Heart left ventricle (tissue), 16 donors: ENCODE measurements around the gene TNS4. TPM values are rescaled to one million over a fixed set of nuclear protein-coding genes. Genes with fewer than 3 reads are reported as not detected.

ENCODE experiments used
- ATAC-seq, 4 donors: fragments of 200-7000 bp; cut with Tn5 transposase; one replicate each; pipeline ENCODE4 v1.9.1; 2020 to 2022; ENCODE audit warnings: moderate library complexity in 4 of 4, mild to moderate bottlenecking in 3 of 4, moderate number of reproducible peaks in 1 of 4
- DNase-seq, 5 donors: peaks; one replicate each; pipeline ENCODE4 v3.0.0-alpha.2; 2020
- H3K27ac ChIP-seq, 12 donors: fragments of 200-600 bp; sonication (generic) in 4 of 12; one replicate each; pipeline versions ENCODE4 v1.5.0 to v1.8.0; 2016 to 2022; ENCODE audit warnings: mild to moderate bottlenecking in 2 of 12
- H3K27me3 ChIP-seq, 9 donors: fragments of 200-600 bp; sonication (generic) in 2 of 9; one replicate each; pipeline versions ENCODE4 v1.5.1 to v1.8.0; 2016 to 2022; ENCODE audit warnings: mild to moderate bottlenecking in 3 of 9
- H3K36me3 ChIP-seq, 9 donors: fragments of 200-600 bp; sonication (generic) in 2 of 9; one replicate each; pipeline versions ENCODE4 v1.5.0 to v1.8.0; 2018 to 2022; ENCODE audit warnings: mild to moderate bottlenecking in 2 of 9
- H3K4me1 ChIP-seq, 12 donors: fragments of 200-600 bp; sonication (generic) in 4 of 12; one replicate each; pipeline versions ENCODE4 v1.5.0 to v1.8.0; 2016 to 2022; ENCODE audit warnings: mild to moderate bottlenecking in 3 of 12
- H3K4me3 ChIP-seq, 12 donors: fragments of 200-600 bp; sonication (generic) in 4 of 12; one replicate each; pipeline versions ENCODE4 v1.5.0 to v1.8.0; 2017 to 2022; ENCODE audit warnings: mild to moderate bottlenecking in 9 of 12, moderate library complexity in 4 of 12
- H3K9me3 ChIP-seq, 12 donors: fragments of 200-600 bp; sonication (generic) in 4 of 12; one replicate each; pipeline versions ENCODE4 v1.5.0 to v1.8.0; 2016 to 2022; ENCODE audit warnings: mild to moderate bottlenecking in 1 of 12
- POLR2A ChIP-seq, 2 donors: fragments of 450-650 bp; IDR thresholded peaks; one replicate each; pipeline ENCODE4 v1.6.1; 2017; ENCODE audit warnings: antibody characterized with exemption in 2 of 2, mild to moderate bottlenecking in 2 of 2, moderate library complexity in 2 of 2
- WGBS, 4 donors: extraction: QIAGEN DNeasy Blood & Tissue Kit in 2 of 4; methylation state at CpG; one replicate each; pipeline versions ENCODE4 v1.1.5 to v1.1.7; 2013 to 2018; 5-methylcytosine and 5-hydroxymethylcytosine counted together
- intact Hi-C, 10 donors: fragments of 100-400 bp; cut with DNase I; formaldehyde crosslinking; loops; one replicate each; pipeline versions ENCODE4 v1.11.1 to v1.14.2; 2022
- polyA plus RNA-seq, 2 donors: library from polyadenylated mRNA; stranded (reverse); fragments of 200-250 nt; gene quantifications; one replicate each; pipeline ENCODE4 v1.2.3, GENCODE V29; 2013
- total RNA-seq, 9 donors: library from RNA; depleted of rRNA in 2 of 9; stranded (reverse); fragments of >200 nt in 2 of 9; fragmentation: NEBNext Ultra II Directional in 3 of 9; extraction: Animal tissue kit (Norgen Biotek cat#: 25700) in 3 of 9; gene quantifications; one replicate each; pipeline versions ENCODE4 v1.1.0 to v1.2.4, GENCODE V29; 2016 to 2023
- TF ChIP-seq, protein P1 (sequence below), 12 donors: fragments of 200-600 bp; sonication (generic) in 4 of 12; IDR thresholded peaks; one replicate each; pipeline versions ENCODE4 v1.5.0 to v1.8.0; 2018 to 2022; ENCODE audit warnings: antibody characterized with exemption in 12 of 12, mild to moderate bottlenecking in 5 of 12
- donor health status: ischemic (EF 13 %, LVEDD 7.1; RV severe dilation, severe dysfunction).
- donor health status: healthy with polysubstance abuse.
- donor health status: DM: no; HTN: yes; CAD: no.
- donor health status: DM: no; HTN: no; CAD: no.
- donor health status: ischemic (EF 25% LVEDD 6.9; RV normal size, moderate dysfunction).
- donor health status: ischemic (EF 25% LVEDD 5.7; RV mildly dilated, moderate dysfunction).
- donor health status: healthy.
- donor health status: DM: yes; HTN: yes; CAD: no.
- donor health status: ischemic (EF 35%, LVEDD 5.7; RV mildly dilated, moderate dysfunction).
- donor health status: nonischemic (EF 11% LVEDD 7.7; RV severe dilation, severe dysfunction).
- donor health status: DM: yes; HTN: yes; CAD: no.
- donor health status: PGD.
- donor health status: ischemic (EF 29% LVEDD 5.4; RV normal size, mild dysfunction).
- donor health status: nonischemic (EF 23%, LVEDD 6.1; RV moderate dilation, normal function).

Gene TNS4
- total and polyA plus RNA-seq, 11 donors: 0.16 to 0.91 TPM; not detected in 9

DNA sequence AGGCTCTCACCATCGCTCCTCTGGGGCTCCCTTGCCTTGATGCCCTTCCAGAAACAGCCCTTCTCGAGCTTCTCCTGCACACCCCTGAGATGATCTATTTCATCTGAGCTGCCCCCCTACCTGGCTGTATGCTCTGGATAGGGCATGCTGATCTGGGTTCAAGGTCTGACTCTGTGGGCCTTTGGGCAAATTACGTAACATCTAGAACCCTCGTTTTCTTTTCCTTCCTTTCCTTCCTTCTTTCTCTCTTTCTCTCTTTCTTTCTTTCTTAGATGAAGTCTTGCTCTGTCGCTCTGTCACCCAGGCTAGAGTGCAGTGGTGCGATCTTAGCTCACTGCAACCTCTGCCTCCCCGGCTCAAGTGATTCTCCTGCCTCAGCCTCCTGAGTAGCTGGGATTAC is 20.3 kb downstream of the TNS4 start:
- no peaks in the 10 kb centered on the region for H3K27me3 ChIP-seq
- WGBS, 4 donors: 90 to 92% (median 90%) methylated on average over 7 of the region's 7 CpGs
- peaks cover 0 to 32% (median under 1%) of the 10 kb centered on the region in 12 donors for H3K4me1 ChIP-seq
- TF ChIP-seq POLR2A (IDR thresholded peaks at IDR 0.05): no peak
- TF ChIP-seq, protein P1, sequence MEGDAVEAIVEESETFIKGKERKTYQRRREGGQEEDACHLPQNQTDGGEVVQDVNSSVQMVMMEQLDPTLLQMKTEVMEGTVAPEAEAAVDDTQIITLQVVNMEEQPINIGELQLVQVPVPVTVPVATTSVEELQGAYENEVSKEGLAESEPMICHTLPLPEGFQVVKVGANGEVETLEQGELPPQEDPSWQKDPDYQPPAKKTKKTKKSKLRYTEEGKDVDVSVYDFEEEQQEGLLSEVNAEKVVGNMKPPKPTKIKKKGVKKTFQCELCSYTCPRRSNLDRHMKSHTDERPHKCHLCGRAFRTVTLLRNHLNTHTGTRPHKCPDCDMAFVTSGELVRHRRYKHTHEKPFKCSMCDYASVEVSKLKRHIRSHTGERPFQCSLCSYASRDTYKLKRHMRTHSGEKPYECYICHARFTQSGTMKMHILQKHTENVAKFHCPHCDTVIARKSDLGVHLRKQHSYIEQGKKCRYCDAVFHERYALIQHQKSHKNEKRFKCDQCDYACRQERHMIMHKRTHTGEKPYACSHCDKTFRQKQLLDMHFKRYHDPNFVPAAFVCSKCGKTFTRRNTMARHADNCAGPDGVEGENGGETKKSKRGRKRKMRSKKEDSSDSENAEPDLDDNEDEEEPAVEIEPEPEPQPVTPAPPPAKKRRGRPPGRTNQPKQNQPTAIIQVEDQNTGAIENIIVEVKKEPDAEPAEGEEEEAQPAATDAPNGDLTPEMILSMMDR (IDR thresholded peaks at IDR 0.05): no peak
- no peak overlapping the region for H3K4me3 ChIP-seq
- peak overlapping the region in 1 of 12 donors; percentile 86 for H3K27ac ChIP-seq
- DNase-seq (peak in 1 of 5 donors; percentile 5), ATAC-seq (no peak)
- no peaks in the 10 kb centered on the region for H3K36me3 ChIP-seq
- intact Hi-C loops: loop anchor here in 1 of 10 donors (5.0 kb wide), 1 partner anchor 51 kb away; no protein-coding TSS in a partner anchor
- H3K9me3 ChIP-seq: no peaks in the 10 kb centered on the region

DNA sequence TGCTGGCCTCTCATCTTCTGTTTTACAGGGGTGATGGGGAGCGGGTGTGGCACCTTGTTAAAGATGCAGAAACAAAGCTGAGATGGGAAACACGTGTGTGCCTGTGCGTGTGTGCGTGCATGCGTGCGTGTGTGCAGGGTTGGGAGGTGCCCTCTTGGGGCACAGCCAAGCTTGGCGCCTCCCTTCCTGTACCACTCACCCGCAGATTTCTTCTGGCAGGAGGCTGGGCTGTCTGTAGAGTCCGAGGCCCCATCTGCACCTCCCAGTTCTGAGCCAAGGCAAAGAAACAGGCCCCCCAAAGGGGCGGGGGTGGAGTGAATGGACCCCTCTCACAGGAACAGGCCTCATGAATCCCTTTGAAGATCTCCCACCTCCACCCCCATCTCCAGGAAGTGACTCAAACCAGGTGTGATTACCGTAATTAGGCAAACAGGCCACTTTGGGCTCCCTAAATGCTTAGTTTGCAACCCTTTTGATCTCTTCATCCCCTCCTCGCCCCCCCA is 20.9 kb downstream of the TNS4 start:
- peak overlapping the region in 1 of 12 donors; percentile 86 for H3K27ac ChIP-seq
- intact Hi-C loops: loop anchor here in 1 of 10 donors (5.0 kb wide), 1 partner anchor 52 kb away; no protein-coding TSS in a partner anchor
- ATAC-seq: peak in 3 of 4 donors; percentile 20 to 60 (median 30)
- peak in 1 of 5 donors; percentile 51 for DNase-seq
- H3K4me1 ChIP-seq: peaks cover 0 to 31% (median 5%) of the 10 kb centered on the region in 12 donors
- H3K9me3 ChIP-seq: no peaks in the 10 kb centered on the region
- no peak overlapping the region for H3K4me3 ChIP-seq
- 45 to 72% (median 53%) methylated on average over 9 to 12 of the region's 12 CpGs for WGBS, 4 donors
- no peaks in the 10 kb centered on the region for H3K27me3 ChIP-seq
- H3K36me3 ChIP-seq: no peaks in the 10 kb centered on the region
- TF ChIP-seq POLR2A (IDR thresholded peaks at IDR 0.05): no peak

DNA sequence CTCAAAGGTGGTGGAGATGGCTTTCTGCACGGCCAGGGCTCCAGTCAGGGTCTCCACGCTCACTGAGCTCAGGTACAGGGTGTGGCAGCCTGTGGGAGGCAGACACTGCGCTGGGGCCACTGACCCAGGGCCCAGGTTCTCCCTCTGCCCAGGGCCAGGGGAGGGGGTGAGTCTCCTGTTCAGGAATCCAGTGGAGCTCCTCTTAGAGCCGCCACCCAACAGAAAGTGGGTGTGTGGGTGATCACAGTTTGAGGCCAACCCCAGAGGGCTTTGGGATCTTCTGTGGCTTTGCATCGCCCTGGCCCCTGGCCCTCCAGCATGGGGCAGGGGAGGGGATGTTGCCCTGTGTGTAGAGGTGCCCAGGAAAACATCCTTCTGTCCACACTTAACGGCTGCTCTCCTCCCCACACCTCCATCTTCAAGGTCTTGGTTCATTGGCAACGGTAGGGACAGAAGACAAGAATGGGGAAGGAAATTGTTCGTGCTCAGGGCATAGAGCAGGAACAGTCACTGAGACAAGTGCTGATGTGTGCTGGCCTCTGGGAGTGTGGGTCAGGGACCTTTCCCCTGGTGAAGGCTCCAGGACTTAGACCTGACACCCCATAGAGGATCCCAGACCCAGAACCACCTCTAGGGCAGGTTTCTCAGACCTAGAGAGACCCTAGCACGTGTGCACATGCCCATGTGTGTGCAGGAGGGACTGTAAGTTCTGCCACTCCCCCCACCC is 21.5 kb downstream of the TNS4 start:
- Histone ChIP-seq H3K4me1 (peaks cover 0 to 29% (median 7%) of the 10 kb centered on the region in 12 donors), H3K9me3 (no peaks in the 10 kb centered on the region), H3K36me3 (no peaks in the 10 kb centered on the region), H3K27me3 (no peaks in the 10 kb centered on the region), H3K4me3 (no peak overlapping the region), H3K27ac (peak overlapping the region in 1 of 12 donors; percentile 86)
- DNase-seq (peak in 1 of 5 donors; percentile 1), ATAC-seq (no peak)
- 81 to 84% (median 83%) methylated on average over 7 to 9 of the region's 9 CpGs for WGBS, 4 donors
- no peak for TF ChIP-seq POLR2A (IDR thresholded peaks at IDR 0.05)
- TF ChIP-seq, protein P1 (IDR thresholded peaks at IDR 0.05): no peak
- intact Hi-C loops: loop anchor here in 8 of 10 donors (2.0 to 5.0 kb wide), 8 partner anchors 38 to 118 kb away; partner anchors contain the start of genes GJD3 (in 1 of the 8) and IGFBP4 (in 1 of the 8)

DNA sequence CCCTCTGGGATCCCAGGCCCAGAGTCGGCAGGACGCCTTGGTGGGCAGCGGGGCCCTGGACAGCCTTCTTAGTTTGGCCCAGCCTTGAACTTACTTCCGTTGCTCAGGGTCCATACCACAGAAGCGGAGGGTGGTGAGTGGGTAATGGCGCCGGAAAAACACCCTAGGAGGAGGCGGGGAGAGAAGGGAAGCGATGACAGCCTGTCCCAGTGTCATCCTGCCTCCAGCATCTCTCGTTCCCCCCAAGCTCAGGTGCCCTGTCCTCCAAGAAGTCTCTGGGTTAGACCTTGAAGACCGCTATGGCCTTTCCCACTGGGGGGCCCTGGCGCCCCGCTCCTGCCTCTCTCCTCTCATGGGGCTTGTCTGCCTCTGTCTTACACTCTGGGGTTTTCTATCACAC is 22.9 kb downstream of the TNS4 start:
- Histone ChIP-seq H3K4me1 (peaks cover 0 to 29% (median 7%) of the 10 kb centered on the region in 12 donors), H3K36me3 (no peaks in the 10 kb centered on the region), H3K27ac (no peak overlapping the region), H3K9me3 (no peaks in the 10 kb centered on the region), H3K27me3 (no peaks in the 10 kb centered on the region), H3K4me3 (no peak overlapping the region)
- DNase-seq: peak in 1 of 5 donors; percentile 21
- intact Hi-C loops: loop anchor here in 8 of 10 donors (2.0 to 5.0 kb wide), 8 partner anchors 36 to 116 kb away; partner anchors contain the start of genes GJD3 (in 1 of the 8) and IGFBP4 (in 1 of the 8)
- no peak for ATAC-seq
- no peak for TF ChIP-seq POLR2A (IDR thresholded peaks at IDR 0.05)
- TF ChIP-seq, protein P1 (IDR thresholded peaks at IDR 0.05): no peak
- 94 to 97% (median 95%) methylated on average over 13 of the region's 13 CpGs for WGBS, 4 donors
